ENCODE results near the gene PFDN5.
A peak's percentile ranks its signal among the peaks of the same experiment; 100 is the strongest.
"Not testable (repeated sequence)": the region's sequence is repeated elsewhere in the genome, so short reads cannot be mapped to it uniquely, and the experiment has no call there.

Gene PFDN5

GRCh38 chr12:53287741-53288216 lies 7.6 kb upstream of the PFDN5 start:
- DNase-seq (ENCODE audit: low spot score): peak; percentile 79

GRCh38 chr12:53288322-53288721 lies 7.0 kb upstream of the PFDN5 start:
- DNase-seq (ENCODE audit: low spot score): no peak

GRCh38 chr12:53289891-53290290 lies 5.5 kb upstream of the PFDN5 start:
- DNase-seq (ENCODE audit: low spot score): no peak

- DNase-seq (ENCODE audit: low spot score): no peak
Observed at GRCh38 chr12:53290661-53291060, 4.7 kb upstream of the PFDN5 start.

GRCh38 chr12:53292426-53292825 lies 2.9 kb upstream of the PFDN5 start:
- DNase-seq (ENCODE audit: low spot score): no peak

GRCh38 chr12:53295891-53296219 lies 513 bp downstream of the PFDN5 start:
- DNase-seq (ENCODE audit: low spot score): no peak

- not testable (repeated sequence) for DNase-seq (ENCODE audit: low spot score)
Observed at GRCh38 chr12:53297106-53297505, 1.8 kb downstream of the PFDN5 start.

GRCh38 chr12:53298164-53298563 lies 2.8 kb downstream of the PFDN5 start:
- no peak for DNase-seq (ENCODE audit: low spot score)

GRCh38 chr12:53299101-53299453 lies 3.7 kb downstream of the PFDN5 start:
- DNase-seq (ENCODE audit: low spot score): no peak

- DNase-seq (ENCODE audit: low spot score): peak; percentile 88
Observed at GRCh38 chr12:53299454-53300180, 4.3 kb downstream of the PFDN5 start, which contains the start of gene MYG1. Gene MYG1, plus strand, starts transcription at chr12:53299695. Its CDS starts 43 bp downstream, at chr12:53299738.

- DNase-seq (ENCODE audit: low spot score): no peak
Observed at GRCh38 chr12:53300187-53300586, 4.8 kb downstream of the PFDN5 start.

- no peak for DNase-seq (ENCODE audit: low spot score)
Observed at GRCh38 chr12:53302903-53303302, 7.6 kb downstream of the PFDN5 start.

- no peak for DNase-seq (ENCODE audit: low spot score)
Observed at GRCh38 chr12:53306826-53307225, 11.5 kb downstream of the PFDN5 start.

GRCh38 chr12:53308276-53308675 lies 12.9 kb downstream of the PFDN5 start:
- DNase-seq (ENCODE audit: low spot score): no peak

- no peak for DNase-seq (ENCODE audit: low spot score)
Observed at GRCh38 chr12:53313996-53314395, 18.7 kb downstream of the PFDN5 start.

GRCh38 chr12:53320352-53321195 lies 25.2 kb downstream of the PFDN5 start:
- DNase-seq (ENCODE audit: low spot score): no peak

- peak; percentile 60 for DNase-seq (ENCODE audit: low spot score)
Observed at GRCh38 chr12:53324113-53324778, 28.9 kb downstream of the PFDN5 start.

- peak; percentile 83 for DNase-seq (ENCODE audit: low spot score)
Observed at GRCh38 chr12:53324779-53325510, 29.6 kb downstream of the PFDN5 start.

GRCh38 chr12:53325511-53326061 lies 30.2 kb downstream of the PFDN5 start:
- no peak for DNase-seq (ENCODE audit: low spot score)

GRCh38 chr12:53326460-53327185 lies 31.3 kb downstream of the PFDN5 start:
- no peak for DNase-seq (ENCODE audit: low spot score)

- DNase-seq (ENCODE audit: low spot score): no peak
Observed at GRCh38 chr12:53327435-53328042, 32.2 kb downstream of the PFDN5 start.
